Measurements from ENCODE around the gene ARHGAP26.
A peak's percentile ranks its signal among the peaks of the same experiment; 100 is the strongest.

Gene ARHGAP26

GRCh38 chr5:143207058-143207457 is 436.9 kb downstream of the ARHGAP26 start:
- Histone ChIP-seq H2BK5ac (ENCODE audit: low read depth, low read length, poor library complexity, severe bottlenecking) (no peak overlapping the region), H3K23ac (ENCODE audit: low read length in 2 of 2) (no peak overlapping the region), H3K4me1 (ENCODE audit: control insufficient read depth, insufficient read depth, low read depth, low read length) (no peaks in the 10 kb centered on the region), H2BK12ac (ENCODE audit: low read length in 2 of 2) (no peak overlapping the region), H4K91ac (ENCODE audit: low read length) (no peak overlapping the region), H3K9me3 (ENCODE audit: control insufficient read depth, low read length) (no peaks in the 10 kb centered on the region), H3K14ac (ENCODE audit: low read length in 2 of 2) (no peak overlapping the region), H3K27me3 (ENCODE audit: control insufficient read depth in 1 of 2, insufficient read depth in 1 of 2, low read length in 2 of 2) (no peaks in the 10 kb centered on the region), H3K79me1 (replicated peaks; ENCODE audit: low read length, poor library complexity, severe bottlenecking) (no peaks in the 10 kb centered on the region), H3K4me2 (ENCODE audit: low read length, poor library complexity, severe bottlenecking) (no peak overlapping the region), H2AFZ (ENCODE audit: low read depth, low read length) (no peak overlapping the region), H2BK120ac (ENCODE audit: low read depth, low read length) (no peak overlapping the region), H3K4ac (ENCODE audit: low read depth in 1 of 2, low read length in 2 of 2) (peak overlapping the region in 1 of 2 experiments; percentile 33), H4K8ac (ENCODE audit: low read length) (no peak overlapping the region), H3K4me3 (ENCODE audit: insufficient read depth in 1 of 2, low read depth in 1 of 2, low read length in 2 of 2) (no peak overlapping the region), H2BK15ac (ENCODE audit: low read depth, poor library complexity, severe bottlenecking) (no peak overlapping the region), H3K9ac (ENCODE audit: low read length) (no peak overlapping the region), H2AK5ac (ENCODE audit: low read length, severe bottlenecking) (no peak overlapping the region), H3K27ac (ENCODE audit: low read length, poor library complexity, severe bottlenecking) (no peak overlapping the region), H3K36me3 (ENCODE audit: control insufficient read depth in 1 of 2, insufficient read depth in 2 of 2, low read depth in 1 of 2, low read length in 2 of 2) (no peaks in the 10 kb centered on the region), H3K18ac (ENCODE audit: low read depth in 1 of 2, low read length in 2 of 2) (peak overlapping the region in 1 of 2 experiments; percentile 50)
- 96% methylated on average over 13 of the region's 13 CpGs for WGBS
- DNase-seq, result no peak

GRCh38 chr5:143207563-143208364 is 437.6 kb downstream of the ARHGAP26 start:
- H2BK15ac ChIP-seq (ENCODE audit: low read depth, poor library complexity, severe bottlenecking), result no peak overlapping the region
- H2BK12ac ChIP-seq (ENCODE audit: low read length in 2 of 2), result peak overlapping the region in 1 of 2 experiments; percentile 84
- no peak overlapping the region for H3K27ac ChIP-seq (ENCODE audit: low read length, poor library complexity, severe bottlenecking)
- peak overlapping the region in 1 of 2 experiments; percentile 53 for H3K4me3 ChIP-seq (ENCODE audit: insufficient read depth in 1 of 2, low read depth in 1 of 2, low read length in 2 of 2)
- H3K23ac ChIP-seq (ENCODE audit: low read length in 2 of 2), result no peak overlapping the region
- peak overlapping the region in 1 of 2 experiments; percentile 84 for H3K14ac ChIP-seq (ENCODE audit: low read length in 2 of 2)
- H3K18ac ChIP-seq (ENCODE audit: low read depth in 1 of 2, low read length in 2 of 2), result peak overlapping the region; percentile 33 to 46
- H2BK5ac ChIP-seq (ENCODE audit: low read depth, low read length, poor library complexity, severe bottlenecking), result no peak overlapping the region
- H3K9ac ChIP-seq (ENCODE audit: low read length), result peak overlapping the region; percentile 74
- no peak overlapping the region for H2AFZ ChIP-seq (ENCODE audit: low read depth, low read length)
- no peak overlapping the region for H4K91ac ChIP-seq (ENCODE audit: low read length)
- H3K4me1 ChIP-seq (ENCODE audit: control insufficient read depth, insufficient read depth, low read depth, low read length), result no peaks in the 10 kb centered on the region
- peak overlapping the region in 1 of 2 experiments; percentile 33 for H3K4ac ChIP-seq (ENCODE audit: low read depth in 1 of 2, low read length in 2 of 2)
- no peak overlapping the region for H2BK120ac ChIP-seq (ENCODE audit: low read depth, low read length)
- H2AK5ac ChIP-seq (ENCODE audit: low read length, severe bottlenecking), result peak overlapping the region; percentile 73
- H4K8ac ChIP-seq (ENCODE audit: low read length), result no peak overlapping the region
- DNase-seq, result no peak
- H3K9me3 ChIP-seq (ENCODE audit: control insufficient read depth, low read length), result no peaks in the 10 kb centered on the region
- H3K27me3 ChIP-seq (ENCODE audit: control insufficient read depth in 1 of 2, insufficient read depth in 1 of 2, low read length in 2 of 2), result no peaks in the 10 kb centered on the region
- no peak overlapping the region for H3K4me2 ChIP-seq (ENCODE audit: low read length, poor library complexity, severe bottlenecking)
- H3K36me3 ChIP-seq (ENCODE audit: control insufficient read depth in 1 of 2, insufficient read depth in 2 of 2, low read depth in 1 of 2, low read length in 2 of 2), result no peaks in the 10 kb centered on the region
- WGBS, result 82% methylated on average over 13 of the region's 13 CpGs
- H3K79me1 ChIP-seq (replicated peaks; ENCODE audit: low read length, poor library complexity, severe bottlenecking), result no peaks in the 10 kb centered on the region

GRCh38 chr5:143208365-143208641 is 438.1 kb downstream of the ARHGAP26 start:
- Histone ChIP-seq H3K79me1 (replicated peaks; ENCODE audit: low read length, poor library complexity, severe bottlenecking) (no peaks in the 10 kb centered on the region), H4K91ac (ENCODE audit: low read length) (no peak overlapping the region)
- 69% methylated on average over 1 of the region's 2 CpGs for WGBS

GRCh38 chr5:143208781-143209510 is 438.8 kb downstream of the ARHGAP26 start:
- Histone ChIP-seq H3K9ac (ENCODE audit: low read length) (peak overlapping the region; percentile 74), H3K36me3 (ENCODE audit: control insufficient read depth in 1 of 2, insufficient read depth in 2 of 2, low read depth in 1 of 2, low read length in 2 of 2) (no peaks in the 10 kb centered on the region), H2BK5ac (ENCODE audit: low read depth, low read length, poor library complexity, severe bottlenecking) (no peak overlapping the region), H3K14ac (ENCODE audit: low read length in 2 of 2) (no peak overlapping the region), H3K4ac (ENCODE audit: low read depth in 1 of 2, low read length in 2 of 2) (no peak overlapping the region), H3K4me1 (ENCODE audit: control insufficient read depth, insufficient read depth, low read depth, low read length) (peaks cover 6% of the 10 kb centered on the region), H3K9me3 (ENCODE audit: control insufficient read depth, low read length) (no peaks in the 10 kb centered on the region), H3K79me1 (replicated peaks; ENCODE audit: low read length, poor library complexity, severe bottlenecking) (no peaks in the 10 kb centered on the region), H4K91ac (ENCODE audit: low read length) (no peak overlapping the region), H3K23ac (ENCODE audit: low read length in 2 of 2) (no peak overlapping the region), H2AFZ (ENCODE audit: low read depth, low read length) (no peak overlapping the region), H3K27ac (ENCODE audit: low read length, poor library complexity, severe bottlenecking) (no peak overlapping the region), H3K4me2 (ENCODE audit: low read length, poor library complexity, severe bottlenecking) (no peak overlapping the region), H2BK12ac (ENCODE audit: low read length in 2 of 2) (no peak overlapping the region), H2BK15ac (ENCODE audit: low read depth, poor library complexity, severe bottlenecking) (no peak overlapping the region), H4K8ac (ENCODE audit: low read length) (no peak overlapping the region), H3K4me3 (ENCODE audit: insufficient read depth in 1 of 2, low read depth in 1 of 2, low read length in 2 of 2) (peak overlapping the region in 1 of 2 experiments; percentile 53), H2AK5ac (ENCODE audit: low read length, severe bottlenecking) (no peak overlapping the region), H2BK120ac (ENCODE audit: low read depth, low read length) (no peak overlapping the region), H3K18ac (ENCODE audit: low read depth in 1 of 2, low read length in 2 of 2) (no peak overlapping the region), H3K27me3 (ENCODE audit: control insufficient read depth in 1 of 2, insufficient read depth in 1 of 2, low read length in 2 of 2) (no peaks in the 10 kb centered on the region)
- 97% methylated on average over 2 of the region's 2 CpGs for WGBS
- no peak for DNase-seq

More at GRCh38 chr5:143208365-143208641, 438.1 kb downstream of the ARHGAP26 start:
- Histone ChIP-seq H4K8ac (ENCODE audit: low read length) (no peak overlapping the region), H2BK120ac (ENCODE audit: low read depth, low read length) (no peak overlapping the region), H3K4me2 (ENCODE audit: low read length, poor library complexity, severe bottlenecking) (no peak overlapping the region), H3K9me3 (ENCODE audit: control insufficient read depth, low read length) (no peaks in the 10 kb centered on the region), H3K4me3 (ENCODE audit: insufficient read depth in 1 of 2, low read depth in 1 of 2, low read length in 2 of 2) (peak overlapping the region in 1 of 2 experiments; percentile 53), H3K27me3 (ENCODE audit: control insufficient read depth in 1 of 2, insufficient read depth in 1 of 2, low read length in 2 of 2) (no peaks in the 10 kb centered on the region), H3K14ac (ENCODE audit: low read length in 2 of 2) (no peak overlapping the region), H2AFZ (ENCODE audit: low read depth, low read length) (no peak overlapping the region), H3K4ac (ENCODE audit: low read depth in 1 of 2, low read length in 2 of 2) (no peak overlapping the region), H3K27ac (ENCODE audit: low read length, poor library complexity, severe bottlenecking) (no peak overlapping the region), H3K18ac (ENCODE audit: low read depth in 1 of 2, low read length in 2 of 2) (no peak overlapping the region), H3K9ac (ENCODE audit: low read length) (peak overlapping the region; percentile 74), H3K23ac (ENCODE audit: low read length in 2 of 2) (no peak overlapping the region), H3K4me1 (ENCODE audit: control insufficient read depth, insufficient read depth, low read depth, low read length) (peaks cover 2% of the 10 kb centered on the region), H2BK5ac (ENCODE audit: low read depth, low read length, poor library complexity, severe bottlenecking) (no peak overlapping the region), H2BK15ac (ENCODE audit: low read depth, poor library complexity, severe bottlenecking) (no peak overlapping the region), H3K36me3 (ENCODE audit: control insufficient read depth in 1 of 2, insufficient read depth in 2 of 2, low read depth in 1 of 2, low read length in 2 of 2) (no peaks in the 10 kb centered on the region), H2AK5ac (ENCODE audit: low read length, severe bottlenecking) (no peak overlapping the region), H2BK12ac (ENCODE audit: low read length in 2 of 2) (no peak overlapping the region)
- no peak for DNase-seq
